GM23248 (cell line): ENCODE measurements around the gene NISCH.

Source experiments
- EZH2 ChIP-seq: fragments of 200-600 bp; sonication (generic); IDR thresholded peaks from 2 replicates; pipeline ENCODE4 v1.6.1; 2018; ENCODE audit warnings: antibody characterized with exemption, mild to moderate bottlenecking; ENCODE audit not compliant: insufficient read depth, poor library complexity, severe bottlenecking
- EZH2phosphoT487 ChIP-seq: fragments of 200-600 bp; sonication (generic); IDR thresholded peaks from 2 replicates; pipeline ENCODE4 v1.6.1; 2018; ENCODE audit warnings: antibody characterized with exemption, moderate library complexity, mild to moderate bottlenecking, low read depth; ENCODE audit not compliant: insufficient read depth

DNA sequence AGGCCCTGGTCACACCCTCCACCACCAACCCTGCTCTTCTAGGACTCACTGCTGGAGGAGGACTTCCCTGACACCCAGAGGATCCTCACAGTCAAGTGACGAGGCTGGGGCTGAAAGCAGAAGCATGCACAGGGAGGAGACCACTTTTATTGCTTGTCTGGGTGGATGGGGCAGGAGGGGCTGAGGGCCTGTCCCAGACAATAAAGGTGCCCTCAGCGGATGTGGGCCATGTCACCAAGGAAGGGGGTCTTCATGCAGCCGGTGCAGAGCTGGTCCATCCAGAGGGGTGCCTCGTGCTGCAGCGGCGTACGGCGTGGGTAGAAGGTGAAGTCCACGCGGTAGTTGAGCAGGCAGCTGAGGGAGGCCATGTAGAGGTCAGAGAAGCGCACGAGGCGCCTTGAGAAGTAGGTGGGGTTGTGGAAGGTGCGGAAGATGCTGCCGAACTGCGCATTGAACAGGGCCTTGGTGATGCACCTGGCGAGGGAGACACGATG, 68.9 kb downstream of the NISCH start:
- TF ChIP-seq EZH2 (no peak), EZH2phosphoT487 (no peak)
